ENCODE measurements around the gene TMIGD1.
A peak's percentile ranks its signal among the peaks of the same experiment; 100 is the strongest.

Gene TMIGD1

DNA sequence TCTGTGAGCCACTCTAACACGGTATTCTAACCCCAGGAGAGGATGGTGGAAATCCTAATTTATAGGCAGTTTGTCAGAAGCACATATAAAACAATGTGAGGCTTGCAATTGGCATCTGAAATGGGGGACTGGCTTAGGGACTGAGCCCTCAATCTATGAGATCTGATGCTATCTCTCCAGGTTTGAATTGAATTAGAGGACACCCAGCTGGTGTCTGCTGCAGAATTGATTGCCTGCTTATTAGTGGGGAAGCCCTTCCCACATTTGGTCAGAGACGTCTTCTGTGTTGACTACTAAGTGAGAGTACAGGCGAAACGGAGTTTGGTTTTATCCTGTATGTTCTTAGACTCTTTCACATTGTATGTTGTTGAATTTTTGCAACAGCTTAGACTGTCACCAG lies 13.6 kb upstream of the TMIGD1 start:
- no peak overlapping the region for H3K4me3 ChIP-seq (ENCODE audit: control insufficient read depth in 1 of 7, extremely low read depth in 1 of 7, insufficient read depth in 4 of 7, low read depth in 2 of 7, low read length in 6 of 7)
- no peaks in the 10 kb centered on the region for H3K36me3 ChIP-seq (ENCODE audit: control insufficient read depth in 4 of 4, insufficient read depth in 4 of 4, low read length in 3 of 4)
- DNase-seq, result no peak
- no peaks in the 10 kb centered on the region for H3K27me3 ChIP-seq (replicated peaks in 2 of 5; ENCODE audit: control insufficient read depth in 4 of 5, insufficient read depth in 5 of 5, low read length in 4 of 5)
- ChIA-PET POLR2A (no interaction called here), CTCF (interaction anchor here (2.0 kb wide), 1 partner anchor 8 kb away, joined by 5 read pairs; no protein-coding TSS in a partner anchor)
- peaks cover 10 to 24% (median 13%) of the 10 kb centered on the region in 4 experiments for H3K4me1 ChIP-seq (ENCODE audit: control extremely low read depth in 1 of 4, control insufficient read depth in 4 of 4, insufficient read depth in 4 of 4, low read length in 3 of 4)
- WGBS (ENCODE audit: insufficient coverage), result 100% methylated on average over 2 of the region's 4 CpGs
- H3K9me3 ChIP-seq (ENCODE audit: control extremely low read depth in 1 of 5, control insufficient read depth in 4 of 5, insufficient read depth in 2 of 5, low read depth in 1 of 5, low read length in 4 of 5), result no peaks in the 10 kb centered on the region
- H3K27ac ChIP-seq (ENCODE audit: insufficient read depth in 1 of 2, low read depth in 1 of 2, low read length in 2 of 2, poor library complexity in 1 of 2, severe bottlenecking in 2 of 2), result no peak overlapping the region

DNA sequence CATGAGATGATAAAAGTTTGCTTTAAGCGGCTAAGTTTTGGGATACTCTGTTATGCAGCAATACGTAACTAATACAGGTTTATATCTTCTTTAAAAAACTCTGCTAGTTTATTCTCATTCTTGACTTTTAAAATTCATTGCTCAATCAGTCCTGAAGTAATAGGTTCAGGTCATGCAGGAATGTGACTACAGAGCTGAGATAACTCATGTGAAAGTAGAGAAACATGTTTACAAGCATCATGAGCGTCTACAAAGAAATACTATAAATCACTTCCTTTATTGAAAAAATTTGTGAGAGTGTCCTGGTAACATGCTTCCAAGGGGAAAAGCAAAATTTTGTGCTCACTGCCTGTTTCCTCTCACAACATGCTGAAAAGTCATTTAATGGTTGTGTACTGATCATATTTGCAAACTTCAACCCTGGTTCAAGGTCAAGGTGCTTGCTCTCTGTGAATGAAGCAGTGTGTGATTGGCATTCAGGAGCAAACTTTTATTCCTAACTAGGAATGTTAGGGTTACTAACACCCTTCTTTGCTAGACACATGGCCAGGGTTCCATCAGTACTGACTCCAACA lies 12.5 kb upstream of the TMIGD1 start:
- H3K4me1 ChIP-seq (ENCODE audit: control extremely low read depth in 1 of 4, control insufficient read depth in 4 of 4, insufficient read depth in 4 of 4, low read length in 3 of 4), result peaks cover 10 to 24% (median 13%) of the 10 kb centered on the region in 4 experiments
- H3K27me3 ChIP-seq (replicated peaks in 2 of 5; ENCODE audit: control insufficient read depth in 4 of 5, insufficient read depth in 5 of 5, low read length in 4 of 5), result no peaks in the 10 kb centered on the region
- POLR2A ChIA-PET, result no interaction called here
- no CpG with 5 or more reads among the region's 3 CpGs for WGBS (ENCODE audit: insufficient coverage)
- no peak overlapping the region for H3K4me3 ChIP-seq (ENCODE audit: control insufficient read depth in 1 of 7, extremely low read depth in 1 of 7, insufficient read depth in 4 of 7, low read depth in 2 of 7, low read length in 6 of 7)
- no peak overlapping the region for H3K27ac ChIP-seq (ENCODE audit: insufficient read depth in 1 of 2, low read depth in 1 of 2, low read length in 2 of 2, poor library complexity in 1 of 2, severe bottlenecking in 2 of 2)
- no peaks in the 10 kb centered on the region for H3K36me3 ChIP-seq (ENCODE audit: control insufficient read depth in 4 of 4, insufficient read depth in 4 of 4, low read length in 3 of 4)
- H3K9me3 ChIP-seq (ENCODE audit: control extremely low read depth in 1 of 5, control insufficient read depth in 4 of 5, insufficient read depth in 2 of 5, low read depth in 1 of 5, low read length in 4 of 5), result no peaks in the 10 kb centered on the region
- CTCF ChIA-PET, result interaction anchor here (1.0 to 1.2 kb wide), 3 partner anchors 15 to 33 kb away, joined by 3 to 4 read pairs (median 4); partner anchors contain the start of gene CPD
- DNase-seq, result no peak

DNA sequence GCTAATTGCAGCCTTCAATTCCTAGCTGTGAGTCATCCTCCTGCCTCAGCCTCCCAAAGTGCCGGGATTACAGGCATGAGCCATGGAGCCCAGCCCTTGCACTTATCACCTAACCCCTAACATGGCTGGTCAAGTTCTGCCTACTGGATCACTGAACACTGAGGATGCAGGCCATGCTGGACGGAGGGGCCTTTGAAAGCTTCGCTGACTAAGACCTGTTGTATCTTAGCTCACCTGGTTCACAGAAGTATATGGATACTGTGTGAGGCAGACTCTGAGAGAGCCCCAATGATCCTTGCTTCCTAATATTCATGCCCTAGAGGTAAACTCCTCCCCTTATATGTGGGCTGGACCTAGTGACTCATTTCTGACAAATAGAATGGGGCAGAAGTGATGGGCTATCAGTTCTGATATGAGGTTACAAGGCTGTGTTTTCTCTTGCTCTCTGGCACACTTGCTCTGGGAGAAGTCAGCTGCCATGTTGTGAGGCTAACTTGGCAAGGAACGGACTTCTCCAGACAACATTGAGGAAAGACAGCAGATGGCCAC lies 11.7 kb upstream of the TMIGD1 start:
- 91% methylated on average over 3 of the region's 4 CpGs for WGBS (ENCODE audit: insufficient coverage)
- Histone ChIP-seq H3K27ac (ENCODE audit: insufficient read depth in 1 of 2, low read depth in 1 of 2, low read length in 2 of 2, poor library complexity in 1 of 2, severe bottlenecking in 2 of 2) (peak overlapping the region in 1 of 2 experiments; percentile 23), H3K27me3 (replicated peaks in 2 of 5; ENCODE audit: control insufficient read depth in 4 of 5, insufficient read depth in 5 of 5, low read length in 4 of 5) (no peaks in the 10 kb centered on the region), H3K4me1 (ENCODE audit: control extremely low read depth in 1 of 4, control insufficient read depth in 4 of 4, insufficient read depth in 4 of 4, low read length in 3 of 4) (peaks cover 10 to 24% (median 17%) of the 10 kb centered on the region in 4 experiments), H3K4me3 (ENCODE audit: control insufficient read depth in 1 of 7, extremely low read depth in 1 of 7, insufficient read depth in 4 of 7, low read depth in 2 of 7, low read length in 6 of 7) (no peak overlapping the region), H3K9me3 (ENCODE audit: control extremely low read depth in 1 of 5, control insufficient read depth in 4 of 5, insufficient read depth in 2 of 5, low read depth in 1 of 5, low read length in 4 of 5) (no peaks in the 10 kb centered on the region), H3K36me3 (ENCODE audit: control insufficient read depth in 4 of 4, insufficient read depth in 4 of 4, low read length in 3 of 4) (no peaks in the 10 kb centered on the region)
- CTCF ChIA-PET, result interaction anchor here (0.6 to 1.2 kb wide), 6 partner anchors 9 to 69 kb away, joined by 3 to 5 read pairs (median 4); partner anchors contain the start of gene CPD
- POLR2A ChIA-PET, result no interaction called here
- DNase-seq, result no peak

DNA sequence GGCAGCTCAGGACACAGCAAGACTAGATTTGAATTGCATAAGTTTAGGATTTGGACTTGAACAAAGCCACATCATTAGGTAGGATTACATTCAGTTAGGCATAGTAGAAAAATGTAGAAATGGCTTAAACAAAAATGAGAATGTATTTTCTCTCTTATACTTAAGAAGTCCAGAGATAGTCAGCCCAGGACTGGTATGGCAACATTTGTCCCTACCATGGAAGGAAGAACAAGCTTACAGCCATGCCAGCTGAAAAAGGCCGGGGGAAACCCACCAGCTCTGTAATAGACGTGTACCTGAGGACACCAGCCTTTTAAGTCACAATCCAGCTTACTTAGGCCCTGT lies 11.2 kb upstream of the TMIGD1 start:
- Histone ChIP-seq H3K9me3 (ENCODE audit: control extremely low read depth in 1 of 5, control insufficient read depth in 4 of 5, insufficient read depth in 2 of 5, low read depth in 1 of 5, low read length in 4 of 5) (no peaks in the 10 kb centered on the region), H3K4me1 (ENCODE audit: control extremely low read depth in 1 of 4, control insufficient read depth in 4 of 4, insufficient read depth in 4 of 4, low read length in 3 of 4) (peaks cover 10 to 24% (median 21%) of the 10 kb centered on the region in 4 experiments), H3K36me3 (ENCODE audit: control insufficient read depth in 4 of 4, insufficient read depth in 4 of 4, low read length in 3 of 4) (no peaks in the 10 kb centered on the region), H3K27ac (ENCODE audit: insufficient read depth in 1 of 2, low read depth in 1 of 2, low read length in 2 of 2, poor library complexity in 1 of 2, severe bottlenecking in 2 of 2) (peak overlapping the region in 1 of 2 experiments; percentile 23), H3K27me3 (replicated peaks in 2 of 5; ENCODE audit: control insufficient read depth in 4 of 5, insufficient read depth in 5 of 5, low read length in 4 of 5) (no peaks in the 10 kb centered on the region), H3K4me3 (ENCODE audit: control insufficient read depth in 1 of 7, extremely low read depth in 1 of 7, insufficient read depth in 4 of 7, low read depth in 2 of 7, low read length in 6 of 7) (peak overlapping the region in 1 of 7 experiments; percentile 11)
- no peak for DNase-seq
- WGBS (ENCODE audit: insufficient coverage), result 100% methylated on average over 1 of the region's 2 CpGs
- POLR2A ChIA-PET, result interaction anchor here (0.6 kb wide), 1 partner anchor 25 kb away, joined by 6 read pairs; no protein-coding TSS in a partner anchor
- CTCF ChIA-PET, result interaction anchor here (0.6 to 1.2 kb wide), 4 partner anchors 8 to 69 kb away, joined by 3 to 5 read pairs (median 3); partner anchors contain the start of gene CPD

DNA sequence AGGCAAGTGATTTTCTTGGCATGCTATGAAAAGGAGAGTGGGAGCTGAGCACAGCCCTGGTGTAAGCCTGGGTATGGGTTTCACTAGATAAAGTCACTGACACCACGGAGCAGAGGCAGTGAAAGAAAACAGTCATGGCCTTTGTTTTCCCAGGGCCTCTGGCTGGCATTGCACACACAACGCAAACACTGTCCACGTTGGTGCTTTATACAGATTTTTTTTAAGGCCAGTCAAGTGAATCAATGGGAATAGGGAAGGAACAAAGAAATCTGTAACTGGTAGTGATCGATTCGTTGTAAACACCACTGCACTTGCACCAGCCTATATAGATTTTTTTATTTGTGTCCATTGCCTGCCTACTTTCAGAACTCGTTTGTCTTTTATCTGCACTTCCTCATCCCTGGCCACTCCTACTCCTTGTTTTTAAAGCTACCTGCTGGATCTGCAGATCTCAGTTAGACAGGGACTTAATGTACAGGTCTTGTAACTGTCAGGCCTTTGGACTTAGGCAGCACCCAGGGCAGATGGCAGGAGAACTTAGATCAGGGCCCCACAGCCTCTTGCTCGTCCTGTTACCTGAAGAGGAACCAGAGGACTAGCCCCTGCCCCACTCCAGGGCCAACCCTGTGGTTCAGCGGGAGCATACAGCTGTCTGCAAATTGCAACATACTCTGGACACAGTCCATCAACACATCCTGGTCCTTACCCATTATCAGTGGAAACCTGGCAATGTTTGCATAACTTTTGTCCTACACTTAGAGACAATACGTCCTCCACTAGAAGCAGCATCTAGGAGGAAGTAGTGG lies 10.6 kb upstream of the TMIGD1 start:
- POLR2A ChIA-PET, result interaction anchor here (0.6 kb wide), 1 partner anchor 25 kb away, joined by 6 read pairs; no protein-coding TSS in a partner anchor

DNA sequence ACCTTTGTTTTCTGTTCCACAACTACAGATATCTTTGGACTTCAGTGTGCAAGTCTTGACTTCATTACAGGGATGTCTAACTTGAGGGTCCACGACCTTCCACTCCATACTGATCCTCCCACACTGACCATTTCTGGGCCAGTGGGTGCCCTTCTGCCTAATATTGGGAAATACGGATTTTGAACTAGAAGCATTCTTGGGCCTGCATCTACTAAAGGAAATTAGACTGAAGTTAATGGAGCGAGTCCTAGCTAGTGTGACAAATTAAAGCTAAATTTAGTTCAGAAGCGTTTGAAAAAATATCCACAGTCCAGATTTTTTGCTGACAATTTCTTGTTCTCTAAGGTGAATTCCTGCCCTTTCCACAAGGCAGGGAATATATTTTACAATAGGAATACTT lies 9.9 kb upstream of the TMIGD1 start:
- ChIA-PET POLR2A (no interaction called here), CTCF (interaction anchor here (1.2 kb wide), 1 partner anchor 52 kb away, joined by 3 read pairs; the partner anchor contains the start of gene BLMH)
- Histone ChIP-seq H3K4me1 (ENCODE audit: control extremely low read depth in 1 of 4, control insufficient read depth in 4 of 4, insufficient read depth in 4 of 4, low read length in 3 of 4) (peaks cover 10 to 25% (median 21%) of the 10 kb centered on the region in 4 experiments), H3K4me3 (ENCODE audit: control insufficient read depth in 1 of 7, extremely low read depth in 1 of 7, insufficient read depth in 4 of 7, low read depth in 2 of 7, low read length in 6 of 7) (no peak overlapping the region), H3K27ac (ENCODE audit: insufficient read depth in 1 of 2, low read depth in 1 of 2, low read length in 2 of 2, poor library complexity in 1 of 2, severe bottlenecking in 2 of 2) (no peak overlapping the region), H3K36me3 (ENCODE audit: control insufficient read depth in 4 of 4, insufficient read depth in 4 of 4, low read length in 3 of 4) (no peaks in the 10 kb centered on the region), H3K9me3 (ENCODE audit: control extremely low read depth in 1 of 5, control insufficient read depth in 4 of 5, insufficient read depth in 2 of 5, low read depth in 1 of 5, low read length in 4 of 5) (no peaks in the 10 kb centered on the region), H3K27me3 (replicated peaks in 2 of 5; ENCODE audit: control insufficient read depth in 4 of 5, insufficient read depth in 5 of 5, low read length in 4 of 5) (no peaks in the 10 kb centered on the region)
- no peak for DNase-seq
- 100% methylated on average over 2 of the region's 4 CpGs for WGBS (ENCODE audit: insufficient coverage)

More for the DNA sequence above, 10.6 kb upstream of the TMIGD1 start:
- CTCF ChIA-PET, result interaction anchor here (1.0 to 1.2 kb wide), 3 partner anchors 8 to 65 kb away, joined by 3 to 5 read pairs (median 3); partner anchors contain the start of gene CPD
- Histone ChIP-seq H3K4me1 (ENCODE audit: control extremely low read depth in 1 of 4, control insufficient read depth in 4 of 4, insufficient read depth in 4 of 4, low read length in 3 of 4) (peaks cover 10 to 25% (median 21%) of the 10 kb centered on the region in 4 experiments), H3K4me3 (ENCODE audit: control insufficient read depth in 1 of 7, extremely low read depth in 1 of 7, insufficient read depth in 4 of 7, low read depth in 2 of 7, low read length in 6 of 7) (peak overlapping the region in 1 of 7 experiments; percentile 11), H3K9me3 (ENCODE audit: control extremely low read depth in 1 of 5, control insufficient read depth in 4 of 5, insufficient read depth in 2 of 5, low read depth in 1 of 5, low read length in 4 of 5) (no peaks in the 10 kb centered on the region), H3K27me3 (replicated peaks in 2 of 5; ENCODE audit: control insufficient read depth in 4 of 5, insufficient read depth in 5 of 5, low read length in 4 of 5) (no peaks in the 10 kb centered on the region), H3K36me3 (ENCODE audit: control insufficient read depth in 4 of 4, insufficient read depth in 4 of 4, low read length in 3 of 4) (no peaks in the 10 kb centered on the region), H3K27ac (ENCODE audit: insufficient read depth in 1 of 2, low read depth in 1 of 2, low read length in 2 of 2, poor library complexity in 1 of 2, severe bottlenecking in 2 of 2) (peak overlapping the region in 1 of 2 experiments; percentile 23)
- WGBS (ENCODE audit: insufficient coverage), result 60% methylated on average over 5 of the region's 9 CpGs
- DNase-seq, result peak in 2 of 3 donors; percentile 41 to 43
